SK-N-MC (cell line): ENCODE data around the gene SEC31A.

Source experiments
- EZH2 ChIP-seq: fragments of 200-600 bp; sonication (generic); IDR thresholded peaks from one replicate; pipeline ENCODE4 v1.6.1; 2017; ENCODE audit warnings: antibody characterized with exemption
- FOXP2 ChIP-seq: optimal IDR thresholded peaks from 2 replicates; pipeline ENCODE3; 2011; ENCODE audit warnings: mild to moderate bottlenecking, moderate library complexity; ENCODE audit not compliant: insufficient read depth; ENCODE audit errors: extremely low read length, control extremely low read depth

- no peak for TF ChIP-seq EZH2
- TF ChIP-seq FOXP2: no peak
Observed at GRCh38 chr4:82896755-82897154, 5.8 kb upstream of the SEC31A start.
